CD4-positive, alpha-beta T cell treated with Interleukin-2 at 100 ng/mL for 4 hours (primary cell): ENCODE measurements around the gene IL27RA.
A peak's percentile ranks its signal among the peaks of the same experiment; 100 is the strongest.

ENCODE experiments used
- DNase-seq: peaks from one replicate; pipeline ENCODE4 v3.0.0-alpha.2; 2020; ENCODE audit warnings: low spot score

IL27RA gene

DNA sequence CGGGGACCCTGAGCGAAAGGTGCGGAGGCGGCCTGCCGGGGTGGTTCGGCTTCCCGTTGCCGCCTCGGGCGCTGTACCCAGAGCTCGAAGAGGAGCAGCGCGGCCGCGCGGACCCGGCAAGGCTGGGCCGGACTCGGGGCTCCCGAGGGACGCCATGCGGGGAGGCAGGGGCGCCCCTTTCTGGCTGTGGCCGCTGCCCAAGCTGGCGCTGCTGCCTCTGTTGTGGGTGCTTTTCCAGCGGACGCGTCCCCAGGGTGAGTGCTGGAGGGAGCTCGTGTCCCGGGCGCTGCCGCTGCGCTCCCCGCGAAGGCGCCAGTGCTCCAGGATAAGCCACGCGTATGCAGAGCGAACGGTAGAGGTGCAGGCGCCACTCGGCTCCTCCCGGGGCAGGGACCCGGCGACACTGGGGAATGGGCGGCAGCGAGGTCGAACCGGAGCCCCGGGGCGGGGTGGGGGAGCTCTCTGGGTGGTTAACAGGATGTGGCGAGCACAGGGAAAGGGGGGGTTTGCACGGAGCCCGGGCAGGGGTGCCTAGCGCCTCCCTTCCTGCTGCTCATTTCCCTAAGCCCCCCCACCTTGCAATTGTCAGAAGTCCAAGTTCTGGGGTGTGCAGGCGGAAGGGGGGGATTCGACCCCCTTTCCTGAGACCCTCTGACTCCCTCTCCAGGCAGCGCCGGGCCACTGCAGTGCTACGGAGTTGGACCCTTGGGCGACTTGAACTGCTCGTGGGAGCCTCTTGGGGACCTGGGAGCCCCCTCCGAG lies at the start of gene IL27RA:
IL27RA (plus strand) TSS at position 44 of the 762 bp plus-strand sequence; CDS start at position 155, 111 bp downstream.
- DNase-seq = peak; percentile 85

DNA sequence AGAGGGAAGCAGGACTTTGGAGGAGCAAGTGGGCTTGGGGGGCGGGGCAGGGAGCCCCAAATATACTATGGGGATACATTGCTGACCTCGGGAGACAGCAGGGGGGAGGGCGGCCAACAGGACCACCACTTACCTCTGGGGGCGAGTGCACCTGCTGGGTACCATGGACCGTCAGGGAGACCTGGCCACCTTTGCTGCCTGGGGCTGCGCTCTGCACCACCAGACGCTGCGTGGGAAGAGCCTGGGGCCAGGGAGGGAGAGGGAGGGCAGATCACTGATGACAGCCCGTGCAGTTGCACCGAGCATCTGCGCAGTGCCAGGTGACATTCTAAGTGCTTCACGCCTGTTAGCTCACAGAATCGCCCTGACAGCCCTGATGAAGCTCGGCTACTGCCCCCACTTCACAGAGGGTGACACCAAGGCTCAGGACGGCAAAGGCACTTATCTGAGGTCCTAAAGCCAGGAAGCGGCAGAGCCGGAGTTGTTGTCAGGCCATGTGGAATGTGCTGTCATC lies 49.5 kb upstream of the IL27RA start:
- no peak for DNase-seq

DNA sequence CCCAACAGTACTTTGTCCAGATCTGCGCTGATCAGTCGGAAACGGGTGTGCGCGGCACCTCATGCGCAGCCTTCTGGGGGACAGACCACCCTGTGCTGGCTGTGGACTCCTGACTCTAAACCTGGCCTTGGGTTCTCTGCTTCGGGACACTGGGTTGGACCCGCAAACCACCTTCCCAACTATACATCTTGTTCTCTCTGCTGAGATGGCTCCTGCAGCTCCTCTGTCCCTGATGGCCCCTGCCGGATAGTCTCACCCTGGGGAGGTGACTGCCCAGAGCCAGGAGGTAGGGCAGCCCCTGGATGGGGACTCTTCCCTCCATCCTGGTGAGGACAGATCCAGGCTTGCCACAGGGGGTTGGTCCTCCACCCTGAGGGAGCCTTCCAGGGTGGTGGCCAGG lies 48.8 kb upstream of the IL27RA start:
- DNase-seq = no peak

DNA sequence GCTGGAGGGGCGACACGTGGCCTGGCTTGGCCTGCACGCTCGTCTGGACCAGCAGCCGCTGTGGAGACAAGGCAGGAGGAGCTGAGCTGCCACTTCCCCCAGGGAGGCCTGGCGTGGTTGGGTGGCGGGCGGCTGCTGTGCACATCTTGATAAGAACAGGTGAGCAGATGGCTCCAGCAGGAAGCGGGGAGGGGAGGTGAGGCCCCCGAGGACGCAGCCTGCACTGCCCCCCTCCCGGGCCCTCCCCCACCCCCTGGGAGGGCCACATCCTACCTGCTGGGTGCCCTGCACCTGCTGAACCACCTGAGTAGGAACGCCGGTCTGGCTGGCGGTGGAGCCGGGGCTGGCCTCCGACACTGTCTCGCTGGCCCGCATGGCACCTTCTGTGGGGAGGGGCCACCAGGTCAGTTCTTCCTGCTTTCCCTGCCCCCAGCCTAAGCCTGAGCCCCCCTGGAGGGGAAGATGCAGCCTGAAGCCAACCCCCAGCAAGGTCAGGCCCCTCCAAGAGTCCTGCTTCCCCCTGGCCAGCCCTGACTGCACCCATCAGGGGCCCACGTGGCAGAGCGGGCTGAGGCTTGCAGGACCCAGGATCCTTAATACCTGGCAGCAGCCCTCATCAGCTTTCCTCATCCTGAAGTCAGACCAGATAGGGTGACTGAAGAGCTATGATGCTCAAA lies 48.2 kb upstream of the IL27RA start:
- peak; percentile 44 for DNase-seq

DNA sequence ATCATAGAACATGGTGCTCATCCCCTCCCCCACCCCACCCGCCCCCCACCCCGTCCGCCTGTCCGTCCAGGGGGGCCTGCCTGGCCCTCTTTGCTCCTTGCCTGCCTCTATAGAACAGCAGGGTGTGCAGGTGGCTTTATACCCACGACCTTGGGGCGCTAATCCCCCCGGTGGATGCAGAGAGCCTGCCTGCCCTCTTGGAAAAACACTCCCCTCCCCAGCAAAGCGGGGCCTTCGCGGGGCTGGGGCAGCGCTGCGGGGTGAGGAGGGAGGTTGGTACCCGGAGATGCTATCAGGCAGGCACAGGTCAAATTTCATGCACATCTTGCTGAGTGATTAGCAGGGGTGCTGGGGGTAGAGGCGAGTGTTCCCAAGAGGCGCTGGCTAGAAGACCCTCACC lies 47.4 kb upstream of the IL27RA start:
- no peak for DNase-seq

DNA sequence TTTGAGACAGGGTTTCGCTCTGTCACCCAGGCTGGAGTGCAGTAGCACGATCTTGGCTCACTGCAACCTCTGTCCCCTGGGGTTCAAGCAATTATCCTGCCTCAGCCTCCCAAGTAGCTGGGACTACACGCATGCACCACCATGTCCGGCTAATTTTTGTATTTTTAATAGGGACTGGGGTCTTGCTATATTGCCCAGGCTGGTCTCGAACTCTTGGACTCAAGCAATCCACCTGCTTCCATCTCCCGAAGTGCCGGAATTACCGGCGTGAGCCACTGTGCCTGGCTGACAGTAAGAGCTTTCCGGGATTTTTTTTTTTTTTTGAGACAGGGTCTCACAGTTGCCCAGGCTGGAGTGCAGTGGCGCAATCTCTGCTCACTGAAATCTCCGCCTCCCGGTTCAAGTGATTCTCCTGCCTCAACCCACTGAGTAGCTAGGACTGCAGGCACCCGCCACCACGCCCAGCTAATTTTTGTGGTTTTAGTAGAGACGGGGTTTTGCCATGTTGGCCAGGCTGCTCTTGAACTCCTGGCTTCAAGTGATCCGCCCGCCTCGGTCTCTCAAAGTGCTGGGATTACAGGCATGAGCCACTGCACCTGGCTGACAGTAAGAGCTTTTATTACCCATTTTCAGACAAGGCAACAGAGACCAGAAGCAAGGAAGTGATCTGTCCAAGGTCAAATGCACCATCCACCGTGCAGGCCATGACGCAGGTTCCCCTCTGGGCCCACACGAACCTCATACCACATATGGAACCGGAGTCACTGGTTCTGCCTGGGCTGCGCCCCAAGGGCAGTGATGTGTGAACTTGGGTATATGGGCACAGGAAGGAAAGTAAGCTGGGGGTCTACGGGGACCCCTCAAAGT lies 46.5 kb upstream of the IL27RA start:
- peak; percentile 44 for DNase-seq

DNA sequence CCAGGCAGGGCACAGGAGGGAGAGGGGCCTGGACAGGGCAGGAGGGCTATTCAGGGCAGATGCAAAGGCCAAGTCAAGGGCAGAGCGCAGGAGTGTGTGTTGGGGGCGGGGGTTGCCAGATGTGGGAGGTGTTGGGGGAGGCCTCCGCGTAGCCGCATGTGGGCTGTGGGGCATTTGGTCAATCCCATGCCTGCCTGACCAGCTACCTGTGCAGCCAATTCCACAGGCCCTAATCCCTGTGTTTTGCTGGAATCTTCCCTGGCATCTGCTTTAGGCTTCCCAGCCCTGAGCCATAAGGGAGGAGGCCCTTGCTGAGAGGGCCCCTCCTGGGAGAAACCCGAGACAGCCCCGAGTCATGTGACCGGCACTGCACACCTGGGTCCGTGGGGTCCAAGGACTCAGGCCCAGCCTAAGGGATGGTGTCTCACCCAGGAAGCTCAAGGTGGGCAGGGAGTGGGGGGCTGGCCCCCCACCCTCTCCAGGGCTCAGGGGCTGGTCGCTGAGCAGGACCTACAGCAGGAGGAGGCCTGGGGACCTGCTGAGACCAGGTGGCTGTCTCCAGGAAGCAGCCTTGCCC lies 45.7 kb upstream of the IL27RA start:
- DNase-seq = no peak

DNA sequence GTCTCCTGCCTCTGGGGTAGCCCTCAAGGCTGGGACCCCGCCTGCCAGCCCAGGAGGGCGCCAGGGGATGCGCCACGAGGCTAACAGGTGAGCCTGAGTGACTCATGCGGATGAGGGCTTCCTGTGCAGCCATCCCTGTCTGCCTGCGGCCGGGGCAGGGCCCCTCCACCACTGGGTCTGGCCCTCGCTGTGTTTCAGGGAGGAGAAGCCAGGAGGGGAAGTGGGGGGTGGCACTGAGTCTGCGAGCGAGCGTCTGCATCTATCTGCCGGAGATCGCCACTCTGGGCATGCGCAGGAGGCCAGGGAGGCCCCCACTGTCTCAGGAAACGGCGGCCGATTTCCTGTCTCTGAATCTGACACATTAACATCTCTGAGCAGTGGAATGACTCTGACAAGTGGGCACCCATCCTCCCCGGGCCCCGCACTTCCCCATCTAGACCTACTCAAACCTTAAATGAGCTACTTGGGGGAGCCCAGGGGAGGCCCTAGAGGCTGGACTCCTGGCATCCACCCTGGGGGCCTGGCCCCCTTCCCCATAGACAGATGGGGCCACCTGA lies 45.1 kb upstream of the IL27RA start:
- peak; percentile 99 for DNase-seq

DNA sequence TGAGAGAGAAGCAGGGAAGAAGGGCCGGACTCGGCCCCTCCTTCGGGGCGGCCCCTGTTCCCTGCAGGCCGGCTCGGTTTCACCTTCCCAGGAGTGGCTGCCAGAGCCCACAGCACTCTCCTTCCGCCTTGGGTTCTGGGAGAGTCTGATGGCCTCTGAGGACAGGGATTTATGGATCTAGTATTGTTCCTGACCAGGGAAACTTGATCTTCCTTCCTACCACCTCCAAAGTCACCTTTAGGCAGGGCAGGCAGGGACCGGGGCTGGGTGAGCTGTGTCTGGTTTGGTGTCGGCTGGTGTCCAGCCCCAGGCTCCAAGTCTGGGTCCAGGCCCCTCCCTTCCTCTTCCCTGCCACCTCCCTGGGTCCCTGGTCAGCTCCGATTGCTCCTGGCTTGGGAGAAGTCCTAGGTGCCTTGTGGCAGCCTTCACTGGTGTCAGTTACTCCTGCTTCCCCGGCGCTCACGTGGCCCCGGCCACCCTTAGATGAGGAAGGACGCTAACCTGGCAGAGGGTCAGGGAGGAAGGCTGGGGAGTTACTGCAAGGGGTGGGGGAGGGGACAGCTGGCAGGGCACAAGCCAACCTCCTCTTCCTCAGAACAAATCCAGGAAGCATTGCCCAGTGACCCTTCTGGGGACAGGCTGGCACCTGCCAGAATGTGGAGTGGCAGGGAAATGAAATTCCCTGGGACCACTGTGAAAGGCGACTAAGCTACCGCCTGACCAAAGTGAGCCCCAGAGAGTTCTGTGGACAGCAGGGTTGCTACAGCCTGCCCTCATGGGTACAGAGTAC lies 44.3 kb upstream of the IL27RA start:
- no peak for DNase-seq

DNA sequence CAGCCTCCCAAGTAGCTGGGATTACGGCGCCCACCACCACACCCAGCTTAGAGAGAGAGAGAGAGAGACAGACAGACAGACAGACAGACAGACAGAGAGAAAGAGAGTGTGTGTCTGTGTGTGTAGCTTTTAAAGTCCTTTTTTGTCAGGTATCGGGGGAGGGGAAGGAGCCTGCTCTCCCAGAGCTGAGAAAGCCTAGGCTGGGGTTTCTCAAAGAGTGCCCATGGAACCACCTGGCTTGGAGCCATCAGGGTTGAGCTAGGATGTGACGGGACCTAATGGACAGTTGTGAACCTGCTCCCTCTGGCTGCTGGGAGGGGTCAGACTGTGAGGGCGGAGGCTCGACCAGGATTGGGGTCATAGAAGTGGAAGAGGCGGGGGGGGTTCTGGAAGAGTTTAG lies 42.1 kb upstream of the IL27RA start:
- no peak for DNase-seq

DNA sequence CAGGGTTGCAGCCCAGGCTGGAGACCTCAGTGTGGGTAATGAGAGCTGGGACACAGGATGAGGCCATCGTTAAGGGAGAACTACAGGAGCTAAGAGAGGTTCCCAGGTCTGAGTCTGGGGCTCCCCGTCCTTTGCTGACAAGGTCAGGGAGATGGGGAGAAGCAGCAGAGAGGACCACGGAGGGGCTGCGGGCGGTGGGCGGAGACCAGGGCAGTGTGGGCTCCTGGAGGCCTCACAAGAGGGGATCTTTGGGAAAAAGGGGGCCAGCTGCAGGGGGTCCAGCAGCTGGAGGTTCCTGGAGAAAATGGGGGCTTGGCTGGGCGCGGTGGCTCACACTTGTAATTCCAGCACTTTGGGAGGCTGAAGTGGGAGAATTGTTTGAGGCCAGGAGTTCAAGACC lies 41.5 kb upstream of the IL27RA start:
- no peak for DNase-seq

DNA sequence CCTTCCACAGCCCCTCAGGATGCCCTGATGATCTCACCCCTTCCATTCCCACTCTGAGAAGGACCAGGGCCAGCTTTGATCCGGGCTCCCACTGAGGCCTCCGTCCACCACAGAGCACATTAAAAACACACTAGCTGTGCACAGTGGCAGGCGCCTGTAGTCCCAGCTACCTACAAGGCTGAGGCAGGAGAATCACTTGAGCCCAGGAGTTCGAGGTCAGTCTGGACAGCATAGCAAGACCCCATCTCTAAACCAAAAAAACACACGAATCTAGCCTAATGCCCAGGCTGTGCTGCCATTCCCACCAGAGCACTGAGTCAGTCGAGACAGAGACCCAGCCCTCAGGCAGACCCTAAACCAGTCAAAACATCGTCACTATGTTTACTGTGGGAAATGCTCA lies 39.5 kb upstream of the IL27RA start:
- DNase-seq = no peak

DNA sequence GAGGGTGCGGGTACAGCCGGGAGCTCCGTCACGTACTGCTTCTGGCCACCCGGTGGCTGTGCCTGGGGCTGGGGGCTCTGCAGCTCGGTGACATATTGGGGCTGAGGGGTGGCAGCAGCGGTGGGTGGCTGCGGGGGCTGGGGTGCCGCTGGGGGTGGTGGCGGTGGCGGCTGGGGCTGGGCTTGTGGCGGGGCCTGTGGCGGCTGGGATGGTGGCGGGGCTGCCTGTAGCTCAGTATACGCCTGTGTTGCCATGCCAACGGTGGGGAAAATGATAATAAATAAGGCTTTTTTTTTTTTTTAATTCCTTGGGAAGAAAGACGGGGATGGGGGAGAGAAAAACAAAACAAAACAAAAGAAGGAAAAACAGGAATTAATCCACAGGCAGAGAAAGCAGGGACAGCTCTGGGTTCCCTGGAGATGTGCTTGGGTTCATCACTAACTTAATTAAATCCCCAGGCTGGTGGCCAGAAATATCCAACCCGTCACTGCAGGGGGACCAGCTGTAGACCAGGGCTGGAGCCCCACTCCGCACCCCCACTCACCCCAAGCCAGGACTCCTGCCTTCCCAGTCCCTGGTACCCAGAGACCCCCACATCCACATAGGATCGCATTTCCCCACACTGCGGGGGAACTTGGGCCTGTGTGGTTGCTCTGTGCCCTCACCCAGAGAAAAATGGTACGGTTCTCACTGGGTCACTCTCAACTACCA lies 37.8 kb upstream of the IL27RA start:
- no peak for DNase-seq

DNA sequence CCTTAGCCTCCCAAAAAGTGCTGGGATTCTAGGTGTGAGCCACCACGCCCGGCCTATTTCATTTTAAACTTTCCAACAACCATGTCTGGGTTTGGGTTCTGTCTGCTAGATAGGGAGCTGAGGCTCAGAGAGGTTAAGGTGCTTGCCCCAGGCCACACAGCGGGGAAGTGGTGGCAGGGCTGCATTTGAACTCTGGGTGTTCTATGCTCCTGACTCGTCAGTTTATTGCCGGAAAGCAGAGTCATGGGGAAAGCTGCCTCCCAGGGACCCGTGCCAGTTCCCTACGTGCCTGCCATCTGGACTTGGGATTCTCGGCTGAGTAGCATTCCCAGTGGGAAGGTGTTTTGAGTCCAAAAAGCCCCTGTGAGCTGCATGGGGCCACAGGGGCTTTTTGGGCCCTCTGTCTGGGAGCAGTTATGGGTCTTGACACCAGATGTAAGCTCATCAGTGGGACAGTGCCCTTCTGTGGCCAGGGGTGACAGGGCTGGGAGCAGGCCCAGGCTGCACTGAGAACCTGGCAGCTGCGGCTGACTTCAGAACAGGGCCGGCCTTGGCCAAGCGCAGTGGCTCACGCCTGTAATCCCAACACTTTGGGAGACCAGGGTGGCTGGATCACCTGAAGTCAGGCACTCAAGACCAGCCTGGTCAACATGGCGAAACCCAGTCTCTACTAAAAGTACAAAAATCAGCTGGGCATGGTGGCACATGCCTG lies 36.4 kb upstream of the IL27RA start:
- DNase-seq = no peak

DNA sequence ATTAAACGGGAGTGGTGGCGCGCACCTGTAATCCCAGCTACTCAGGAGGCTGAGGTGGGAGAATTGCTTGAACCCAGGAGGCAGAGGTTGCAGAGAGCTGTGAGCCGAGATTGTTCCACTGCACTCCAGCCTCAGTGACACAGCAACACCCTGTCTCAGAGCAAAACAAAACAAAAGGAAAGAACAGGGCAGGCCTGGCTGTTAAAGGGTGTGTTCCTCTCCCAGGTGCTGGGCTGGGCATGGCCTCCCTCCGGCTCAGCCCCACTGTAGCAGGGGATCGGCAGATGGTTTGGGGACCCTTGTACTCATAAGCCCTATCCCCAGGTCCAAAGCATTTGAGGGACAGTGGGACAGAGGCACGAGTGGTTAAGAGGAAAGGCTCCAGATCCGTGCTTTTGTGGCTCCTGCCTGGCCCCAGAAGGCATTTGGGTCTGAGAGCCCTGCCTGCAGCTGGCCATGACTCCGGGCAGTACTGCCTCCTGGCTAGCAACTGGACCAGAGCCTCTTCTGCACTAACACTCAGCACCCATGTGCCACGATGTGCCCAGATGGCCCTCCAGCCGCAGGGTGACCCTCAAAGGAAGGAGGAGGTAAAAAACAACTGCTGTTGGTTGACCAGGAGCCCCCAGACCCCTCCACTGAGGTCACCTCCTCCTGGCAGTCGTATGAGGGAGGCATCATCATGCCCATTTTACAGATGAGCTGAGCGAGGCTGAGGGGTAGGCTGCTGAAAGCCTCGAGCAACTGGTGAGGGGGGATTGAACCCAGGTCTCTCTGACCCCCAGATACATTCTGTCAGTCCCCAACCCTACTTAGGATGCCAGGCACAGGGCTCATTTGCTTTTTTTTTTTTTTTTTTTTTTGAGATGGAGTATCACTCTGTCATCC lies 35.4 kb upstream of the IL27RA start:
- no peak for DNase-seq

DNA sequence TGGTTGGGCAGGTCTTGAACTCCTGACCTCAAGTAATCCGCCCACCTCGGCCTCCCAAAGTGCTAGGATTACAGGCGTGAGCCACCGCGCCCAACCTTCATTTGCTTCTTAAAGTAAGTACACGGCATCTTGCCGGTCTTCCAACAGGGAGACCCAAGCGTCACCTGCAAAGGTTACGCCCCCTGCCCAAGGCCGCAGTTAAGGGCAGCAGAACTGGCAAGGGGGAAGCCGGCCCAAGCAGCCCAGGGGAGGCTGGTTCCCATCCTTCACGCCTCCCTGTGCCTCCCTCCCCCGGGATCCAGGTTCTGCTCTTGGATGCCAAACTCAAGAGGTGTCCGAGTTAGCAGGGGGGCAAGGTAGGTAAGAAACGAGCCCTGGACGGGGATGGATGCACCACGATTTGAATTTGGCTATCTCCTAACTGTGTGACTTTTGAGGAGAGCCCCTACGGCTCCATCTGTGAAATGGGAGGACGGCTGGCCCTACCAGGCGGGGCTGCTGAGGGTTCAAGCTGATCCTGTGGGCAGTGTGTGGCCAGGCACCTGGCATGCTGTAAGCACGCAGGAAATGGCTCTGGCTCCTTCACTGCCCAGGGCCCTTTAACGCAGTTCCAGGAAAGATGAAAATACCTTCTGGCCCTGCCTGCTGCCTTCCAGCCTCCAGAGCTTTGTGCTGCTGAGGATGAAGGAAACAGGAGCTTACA lies 34.5 kb upstream of the IL27RA start:
- DNase-seq = no peak

DNA sequence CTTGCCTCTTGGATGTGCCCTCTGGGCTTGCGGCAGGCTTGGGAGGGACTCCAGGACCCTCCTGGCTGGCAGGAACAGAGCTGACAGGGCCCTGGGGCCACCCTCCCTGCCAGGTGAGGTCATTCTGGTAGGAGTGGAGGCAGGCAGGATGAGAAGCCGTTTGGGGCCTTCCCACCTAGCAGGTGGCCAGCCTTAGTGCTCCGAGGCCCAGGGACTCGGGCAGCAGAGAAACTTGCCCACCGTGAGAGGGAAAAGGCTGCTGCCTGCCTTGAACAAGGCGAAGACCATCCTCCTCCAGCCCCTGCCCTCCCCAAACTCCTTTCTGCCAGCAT lies 34.0 kb upstream of the IL27RA start:
- no peak for DNase-seq

DNA sequence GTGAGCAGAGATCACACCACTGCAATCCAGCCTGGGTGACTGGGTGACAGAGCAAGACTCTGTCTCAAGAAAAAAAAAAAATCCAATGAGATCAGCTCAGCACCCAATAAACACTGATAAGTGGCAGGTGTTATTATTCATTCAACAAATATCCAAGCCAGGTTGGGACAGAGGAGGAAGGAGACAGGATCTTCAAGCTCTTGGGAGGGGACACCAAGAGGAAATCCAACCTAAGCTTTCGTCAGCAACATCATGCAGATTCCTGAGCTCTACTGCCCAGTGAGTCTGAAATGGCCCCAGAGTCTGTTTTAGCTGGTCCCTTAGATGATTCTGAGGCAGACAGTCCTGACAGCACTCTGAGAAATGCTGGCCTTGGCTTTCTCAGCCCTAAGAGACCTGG lies 33.1 kb upstream of the IL27RA start:
- DNase-seq = no peak
